ENCODE data around the gene MYRF. TPM values are rescaled to one million over a fixed set of nuclear protein-coding genes. Genes with fewer than 3 reads are reported as not detected.

Gene MYRF
- total and polyA plus RNA-seq, 9 of the 15 experiments (the other 6 are each of a cell fraction or from before 2014, with no cell fraction given): 2.3 to 25.8 (median 7.1) TPM

GRCh38 chr11:61834278-61835048, 82.0 kb downstream of the MYRF start (continued):
- TF ChIP-seq HDAC2 (IDR thresholded peaks at IDR 0.05) (no peak; the same call in 1 of the 2 replicates), BRCA1 (IDR thresholded peaks at IDR 0.05) (no peak), BRCA1 (CRISPR knock-in tag; IDR thresholded peaks at IDR 0.05) (no peak), COPS2 (conservative IDR thresholded peaks at IDR 0.05) (no peak), ESRRB (CRISPR knock-in tag; IDR thresholded peaks at IDR 0.05; ENCODE audit: borderline replicate concordance) (0 out of 2 replicates have a peak, but pooled peaks have one; percentile 54), BCL6 (CRISPR knock-in tag; IDR thresholded peaks at IDR 0.05) (no peak), NFXL1 (CRISPR knock-in tag; IDR thresholded peaks at IDR 0.05) (no peak), ZSCAN32 (CRISPR knock-in tag; IDR thresholded peaks at IDR 0.05) (no peak), SMARCA4 (IDR thresholded peaks at IDR 0.05) (peak; percentile 70), ETV6 (IDR thresholded peaks at IDR 0.05; ENCODE audit: borderline replicate concordance in 1 of 2, low read depth in 2 of 2, low read length in 1 of 2) (no peak), ETV6 (CRISPR knock-in tag; IDR thresholded peaks at IDR 0.05; ENCODE audit: borderline replicate concordance) (no peak), ARID1B (IDR thresholded peaks at IDR 0.05) (peak; percentile 94), PHTF2 (CRISPR knock-in tag; IDR thresholded peaks at IDR 0.05) (no peak), CREB1 (IDR thresholded peaks at IDR 0.05) (no peak), CREB1 (CRISPR knock-in tag; IDR thresholded peaks at IDR 0.05) (0 out of 2 replicates have a peak, but pooled peaks have one; percentile 19), ZNF143 (CRISPR knock-in tag; IDR thresholded peaks at IDR 0.05) (no peak), ZNF778 (CRISPR knock-in tag; IDR thresholded peaks at IDR 0.05) (no peak), ARID3A (IDR thresholded peaks at IDR 0.05; ENCODE audit: borderline replicate concordance, low read depth, low read length) (no peak), HMBOX1 (IDR thresholded peaks at IDR 0.05) (peak; percentile 33; the same call in 1 of the 2 replicates), BHLHE40 (IDR thresholded peaks at IDR 0.05; ENCODE audit: low read length) (peak; percentile 38; the same call in 1 of the 2 replicates), ZBTB11 (CRISPR knock-in tag; IDR thresholded peaks at IDR 0.05) (peak in 1 of 3 experiments; percentile 79; a peak in 2 of 6 replicates), SRSF1 (IDR thresholded peaks at IDR 0.05; ENCODE audit: low read depth, low read length) (no peak), NFIX (CRISPR knock-in tag; IDR thresholded peaks at IDR 0.05; ENCODE audit: low read depth) (no peak), SRF (CRISPR knock-in tag; IDR thresholded peaks at IDR 0.05) (peak in 1 of 2 experiments; percentile 86; a peak in 2 of 4 replicates)

Measured in K562 (cell line).